ENCODE measurements around the gene SFMBT1. TPM values are rescaled to one million over a fixed set of nuclear protein-coding genes. Genes with fewer than 3 reads are reported as not detected.

SFMBT1 gene
- total RNA-seq, 1 experiment from 2014 or later, result 14.3 TPM

DNA sequence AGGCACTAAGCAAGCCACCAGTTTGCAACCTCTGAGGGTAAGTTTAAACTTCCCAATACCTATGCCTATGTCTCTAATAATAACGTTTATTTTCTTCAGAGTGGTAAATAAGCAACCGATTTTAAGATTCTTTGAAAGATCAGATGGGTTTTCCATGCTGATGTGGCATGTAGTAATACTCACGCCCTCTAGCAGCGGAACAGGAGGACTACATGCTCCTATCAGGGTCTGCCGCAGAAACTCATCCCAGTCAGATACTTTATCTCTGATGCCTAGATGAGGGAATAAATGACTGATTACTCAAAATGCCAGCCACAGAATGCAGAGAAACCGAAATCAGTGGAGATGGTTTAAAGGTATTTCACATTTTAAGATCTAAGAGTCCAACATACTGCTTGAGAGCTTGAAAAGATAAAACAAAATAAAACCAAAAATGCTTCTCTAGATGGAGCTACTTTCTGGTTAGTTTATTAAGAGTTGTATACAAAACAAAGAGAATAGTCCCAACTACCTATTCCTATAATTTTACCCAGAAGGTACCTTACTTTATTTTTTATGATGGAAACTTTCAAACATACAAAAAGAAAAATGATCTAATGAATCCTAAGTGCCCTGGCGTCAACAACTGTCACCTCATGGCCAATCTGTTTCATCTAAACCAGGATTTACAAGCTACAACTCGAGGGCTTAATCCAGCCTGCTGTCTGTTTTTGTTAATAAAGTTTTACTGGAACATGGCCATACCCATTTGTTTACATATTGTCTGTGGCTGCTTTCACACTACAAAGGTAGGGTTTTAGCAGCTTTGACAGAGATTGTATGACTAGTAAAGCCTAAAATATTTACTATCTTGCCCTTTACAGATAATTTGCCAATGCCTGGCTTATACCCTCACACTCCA is 111.0 kb downstream of the SFMBT1 start:
- Histone ChIP-seq H3K36me3 (ENCODE audit: low read depth) (no peaks in the 10 kb centered on the region), H3F3A (ENCODE audit: insufficient read depth, low read depth) (no peaks in the 10 kb centered on the region), H2AFZ (no peak overlapping the region), H3K27me3 (ENCODE audit: insufficient read depth, low read depth) (no peaks in the 10 kb centered on the region), H3K4me2 (no peak overlapping the region), H3K9me2 (ENCODE audit: insufficient read depth) (no peaks in the 10 kb centered on the region), H3K79me2 (ENCODE audit: low read depth) (no peaks in the 10 kb centered on the region), H3K27ac (no peak overlapping the region), H3K4me3 (no peak overlapping the region), H3K4me1 (replicated peaks; ENCODE audit: insufficient read depth) (no peaks in the 10 kb centered on the region), H4K20me1 (ENCODE audit: insufficient read depth) (no peaks in the 10 kb centered on the region), H3K9me3 (ENCODE audit: insufficient read depth, low read depth) (no peaks in the 10 kb centered on the region)
- intact Hi-C loops (cut with micrococcal nuclease; ENCODE audit: unreplicated experiment), result loop anchor here (5.0 to 10.0 kb wide), 2 partner anchors 110 to 193 kb away; partner anchors contain the start of gene SFMBT1
- no TSS peak for BruUV-seq (replicated peaks)
- peak in 1 of 2 experiments; percentile 15 for DNase-seq
- POLR2A ChIA-PET (ENCODE audit: unreplicated experiment), result no interaction called here
- TF ChIP-seq, protein P1, sequence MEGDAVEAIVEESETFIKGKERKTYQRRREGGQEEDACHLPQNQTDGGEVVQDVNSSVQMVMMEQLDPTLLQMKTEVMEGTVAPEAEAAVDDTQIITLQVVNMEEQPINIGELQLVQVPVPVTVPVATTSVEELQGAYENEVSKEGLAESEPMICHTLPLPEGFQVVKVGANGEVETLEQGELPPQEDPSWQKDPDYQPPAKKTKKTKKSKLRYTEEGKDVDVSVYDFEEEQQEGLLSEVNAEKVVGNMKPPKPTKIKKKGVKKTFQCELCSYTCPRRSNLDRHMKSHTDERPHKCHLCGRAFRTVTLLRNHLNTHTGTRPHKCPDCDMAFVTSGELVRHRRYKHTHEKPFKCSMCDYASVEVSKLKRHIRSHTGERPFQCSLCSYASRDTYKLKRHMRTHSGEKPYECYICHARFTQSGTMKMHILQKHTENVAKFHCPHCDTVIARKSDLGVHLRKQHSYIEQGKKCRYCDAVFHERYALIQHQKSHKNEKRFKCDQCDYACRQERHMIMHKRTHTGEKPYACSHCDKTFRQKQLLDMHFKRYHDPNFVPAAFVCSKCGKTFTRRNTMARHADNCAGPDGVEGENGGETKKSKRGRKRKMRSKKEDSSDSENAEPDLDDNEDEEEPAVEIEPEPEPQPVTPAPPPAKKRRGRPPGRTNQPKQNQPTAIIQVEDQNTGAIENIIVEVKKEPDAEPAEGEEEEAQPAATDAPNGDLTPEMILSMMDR (conservative IDR thresholded peaks at IDR 0.05), result peak; percentile 67
- no peak for TF ChIP-seq EZH2 (IDR thresholded peaks at IDR 0.05; ENCODE audit: low read depth)
- CTCF ChIA-PET, result interaction anchor here (0.5 kb wide), 1 partner anchor 271 kb away, joined by 5 read pairs; no protein-coding TSS in a partner anchor

DNA sequence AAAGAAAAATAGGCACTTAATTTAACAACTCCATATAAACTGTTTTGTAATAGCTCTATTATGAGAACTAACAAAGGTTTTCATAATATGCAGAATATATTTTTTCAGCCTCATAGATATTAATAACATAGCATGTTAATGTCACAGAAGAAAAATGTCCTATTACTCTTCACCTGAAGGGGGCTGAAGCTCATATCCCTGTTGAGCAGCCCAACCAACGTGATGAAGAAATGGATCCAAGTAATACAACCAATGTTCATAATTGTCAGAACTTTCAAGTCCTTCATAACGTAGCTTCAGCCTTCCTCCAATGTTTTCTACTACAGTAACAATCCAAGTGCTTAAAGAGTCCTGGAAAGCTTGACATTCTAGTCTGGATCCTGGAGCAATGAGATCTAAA is 114.0 kb downstream of the SFMBT1 start:
- no peak for TF ChIP-seq EZH2 (IDR thresholded peaks at IDR 0.05; ENCODE audit: low read depth)
- TF ChIP-seq, protein P1 (conservative IDR thresholded peaks at IDR 0.05), result no peak
- H3K36me3 ChIP-seq (ENCODE audit: low read depth), result no peaks in the 10 kb centered on the region
- intact Hi-C loops (cut with micrococcal nuclease; ENCODE audit: unreplicated experiment), result loop anchor here (5.0 to 10.0 kb wide), 2 partner anchors 113 to 190 kb away; partner anchors contain the start of gene SFMBT1
- no peaks in the 10 kb centered on the region for H3K9me3 ChIP-seq (ENCODE audit: insufficient read depth, low read depth)
- H2AFZ ChIP-seq, result no peak overlapping the region
- H3K27me3 ChIP-seq (ENCODE audit: insufficient read depth, low read depth), result no peaks in the 10 kb centered on the region
- no peaks in the 10 kb centered on the region for H3K9me2 ChIP-seq (ENCODE audit: insufficient read depth)
- no peak overlapping the region for H3K4me3 ChIP-seq
- no peaks in the 10 kb centered on the region for H3F3A ChIP-seq (ENCODE audit: insufficient read depth, low read depth)
- ChIA-PET POLR2A (ENCODE audit: unreplicated experiment) (no interaction called here), CTCF (no interaction called here)
- H3K4me2 ChIP-seq, result no peak overlapping the region
- H3K79me2 ChIP-seq (ENCODE audit: low read depth), result no peaks in the 10 kb centered on the region
- H3K4me1 ChIP-seq (replicated peaks; ENCODE audit: insufficient read depth), result no peaks in the 10 kb centered on the region
- BruUV-seq (replicated peaks), result no TSS peak
- H3K27ac ChIP-seq, result no peak overlapping the region
- no peak for DNase-seq
- no peaks in the 10 kb centered on the region for H4K20me1 ChIP-seq (ENCODE audit: insufficient read depth)

DNA sequence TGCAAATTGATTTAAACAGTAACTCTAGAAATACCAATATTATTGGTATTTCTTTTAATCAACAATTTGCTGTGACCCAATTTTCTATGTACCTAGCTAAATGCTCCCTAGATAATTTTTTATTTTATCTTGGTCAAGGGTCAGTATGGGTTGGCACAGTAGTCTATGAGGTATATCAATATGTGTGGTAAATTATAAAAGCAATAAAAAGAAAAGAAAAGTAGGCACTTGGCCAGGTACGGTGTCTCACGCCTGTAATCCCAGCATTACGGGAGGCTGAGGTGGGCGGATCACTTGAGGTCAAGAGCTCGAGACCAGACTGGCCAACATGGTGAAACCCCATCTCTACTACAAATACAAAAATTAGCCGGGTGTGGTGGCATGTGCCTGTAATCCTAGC is 114.5 kb downstream of the SFMBT1 start:
- Histone ChIP-seq H3K79me2 (ENCODE audit: low read depth) (no peaks in the 10 kb centered on the region), H3K36me3 (ENCODE audit: low read depth) (no peaks in the 10 kb centered on the region), H4K20me1 (ENCODE audit: insufficient read depth) (no peaks in the 10 kb centered on the region), H3F3A (ENCODE audit: insufficient read depth, low read depth) (no peaks in the 10 kb centered on the region), H3K4me3 (no peak overlapping the region), H3K4me2 (no peak overlapping the region), H3K4me1 (replicated peaks; ENCODE audit: insufficient read depth) (no peaks in the 10 kb centered on the region), H3K9me2 (ENCODE audit: insufficient read depth) (no peaks in the 10 kb centered on the region), H3K27ac (no peak overlapping the region), H2AFZ (no peak overlapping the region), H3K27me3 (ENCODE audit: insufficient read depth, low read depth) (no peaks in the 10 kb centered on the region), H3K9me3 (ENCODE audit: insufficient read depth, low read depth) (no peaks in the 10 kb centered on the region)
- ChIA-PET POLR2A (ENCODE audit: unreplicated experiment) (no interaction called here), CTCF (no interaction called here)
- no TSS peak for BruUV-seq (replicated peaks)
- no peak for DNase-seq
- no peak for TF ChIP-seq EZH2 (IDR thresholded peaks at IDR 0.05; ENCODE audit: low read depth)
- TF ChIP-seq, protein P1 (conservative IDR thresholded peaks at IDR 0.05), result no peak
- intact Hi-C loops (cut with micrococcal nuclease; ENCODE audit: unreplicated experiment), result loop anchor here (5.0 to 10.0 kb wide), 2 partner anchors 113 to 189 kb away; partner anchors contain the start of gene SFMBT1

All from PC-9 (cell line).